ENCODE results near the gene MAGI2. TPM values are rescaled to one million over a fixed set of nuclear protein-coding genes. Genes with fewer than 3 reads are reported as not detected.

Gene MAGI2
- total RNA-seq, 1 donor from 2014 or later = 4.0 TPM

- Histone ChIP-seq H3K27ac (no peak overlapping the region), H3K4me3 (no peak overlapping the region), H3K36me3 (no peaks in the 10 kb centered on the region), H3K9me3 (no peaks in the 10 kb centered on the region), H3K27me3 (no peaks in the 10 kb centered on the region), H3K4me1 (no peaks in the 10 kb centered on the region)
- no peak for TF ChIP-seq CTCF (IDR thresholded peaks at IDR 0.05)
- intact Hi-C loops (cut with DNase I) = no loop called here
- DNase-seq (ENCODE audit: low spot score in 2 of 2) = no peak
Measured at GRCh38 chr7:78316110-78316509, 1137.4 kb downstream of the MAGI2 start.

- H3K36me3 ChIP-seq = no peaks in the 10 kb centered on the region
- intact Hi-C loops (cut with DNase I) = no loop called here
- DNase-seq (ENCODE audit: low spot score in 2 of 2) = no peak
- H3K27ac ChIP-seq = no peak overlapping the region
- no peaks in the 10 kb centered on the region for H3K9me3 ChIP-seq
- H3K27me3 ChIP-seq = no peaks in the 10 kb centered on the region
- no peaks in the 10 kb centered on the region for H3K4me1 ChIP-seq
- no peak overlapping the region for H3K4me3 ChIP-seq
- TF ChIP-seq CTCF (IDR thresholded peaks at IDR 0.05) = no peak
Measured at GRCh38 chr7:78315119-78315518, 1138.3 kb downstream of the MAGI2 start.

- Histone ChIP-seq H3K9me3 (no peaks in the 10 kb centered on the region), H3K4me1 (no peaks in the 10 kb centered on the region), H3K36me3 (no peaks in the 10 kb centered on the region), H3K4me3 (no peak overlapping the region), H3K27me3 (no peaks in the 10 kb centered on the region), H3K27ac (no peak overlapping the region)
- DNase-seq (ENCODE audit: low spot score in 2 of 2) = no peak
- no peak for TF ChIP-seq CTCF (IDR thresholded peaks at IDR 0.05)
- intact Hi-C loops (cut with DNase I) = no loop called here
Measured at GRCh38 chr7:78311181-78311580, 1142.3 kb downstream of the MAGI2 start.

GRCh38 chr7:78307892-78308291 is 1145.6 kb downstream of the MAGI2 start:
- Histone ChIP-seq H3K27me3 (no peaks in the 10 kb centered on the region), H3K36me3 (no peaks in the 10 kb centered on the region), H3K27ac (no peak overlapping the region), H3K4me1 (no peaks in the 10 kb centered on the region), H3K4me3 (no peak overlapping the region), H3K9me3 (no peaks in the 10 kb centered on the region)
- intact Hi-C loops (cut with DNase I) = no loop called here
- TF ChIP-seq CTCF (IDR thresholded peaks at IDR 0.05) = no peak
- DNase-seq (ENCODE audit: low spot score in 2 of 2) = no peak

GRCh38 chr7:78306634-78307033 is 1146.8 kb downstream of the MAGI2 start:
- no peak overlapping the region for H3K27ac ChIP-seq
- no peaks in the 10 kb centered on the region for H3K4me1 ChIP-seq
- no peak overlapping the region for H3K4me3 ChIP-seq
- intact Hi-C loops (cut with DNase I) = no loop called here
- TF ChIP-seq CTCF (IDR thresholded peaks at IDR 0.05) = no peak
- DNase-seq (ENCODE audit: low spot score in 2 of 2) = no peak
- H3K36me3 ChIP-seq = no peaks in the 10 kb centered on the region
- H3K27me3 ChIP-seq = no peaks in the 10 kb centered on the region
- no peaks in the 10 kb centered on the region for H3K9me3 ChIP-seq

- TF ChIP-seq CTCF (IDR thresholded peaks at IDR 0.05) = no peak
- H3K27me3 ChIP-seq = no peaks in the 10 kb centered on the region
- DNase-seq (ENCODE audit: low spot score in 2 of 2) = no peak
- no peak overlapping the region for H3K27ac ChIP-seq
- H3K36me3 ChIP-seq = no peaks in the 10 kb centered on the region
- no peaks in the 10 kb centered on the region for H3K4me1 ChIP-seq
- intact Hi-C loops (cut with DNase I) = no loop called here
- no peak overlapping the region for H3K4me3 ChIP-seq
- no peaks in the 10 kb centered on the region for H3K9me3 ChIP-seq
Measured at GRCh38 chr7:78301407-78301806, 1152.1 kb downstream of the MAGI2 start.

Data from ascending aorta (tissue), 2 donors.